ENCODE measurements around the gene GIGYF2. TPM values are rescaled to one million over a fixed set of nuclear protein-coding genes. Genes with fewer than 3 reads are reported as not detected.

Gene GIGYF2
- polyA plus RNA-seq, 1 donor from 2014 or later, result 52.6 TPM

DNA sequence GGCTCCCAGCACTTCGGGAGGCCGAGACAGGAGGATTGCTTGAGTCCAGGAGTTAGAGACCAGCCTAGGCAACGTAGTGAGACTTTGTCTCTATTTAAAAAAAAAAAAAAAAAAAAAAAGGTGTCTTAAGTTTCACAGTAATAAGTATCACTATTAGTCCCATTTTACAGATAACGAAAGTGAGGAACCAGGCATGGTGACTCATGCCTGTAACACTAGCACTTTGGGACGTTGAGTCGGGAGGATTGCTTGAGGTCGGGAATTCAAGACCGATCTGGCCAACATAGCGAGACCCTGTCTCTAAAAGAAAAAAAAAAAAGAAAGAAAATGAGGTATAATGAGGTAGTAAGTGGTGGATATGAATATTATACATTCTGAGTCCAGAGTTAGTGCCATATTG lies 76.7 kb downstream of the GIGYF2 start:
- peaks cover 8% of the 10 kb centered on the region for H3K36me3 ChIP-seq (ENCODE audit: insufficient read depth, low read length)
- H3K9me3 ChIP-seq (ENCODE audit: low read length), result no peaks in the 10 kb centered on the region
- H3F3A ChIP-seq (ENCODE audit: insufficient read depth, low read length, poor library complexity, severe bottlenecking), result no peaks in the 10 kb centered on the region
- TF ChIP-seq EP300 (conservative IDR thresholded peaks at IDR 0.05; ENCODE audit: poor library complexity, severe bottlenecking), result no peak
- TF ChIP-seq, protein P1, sequence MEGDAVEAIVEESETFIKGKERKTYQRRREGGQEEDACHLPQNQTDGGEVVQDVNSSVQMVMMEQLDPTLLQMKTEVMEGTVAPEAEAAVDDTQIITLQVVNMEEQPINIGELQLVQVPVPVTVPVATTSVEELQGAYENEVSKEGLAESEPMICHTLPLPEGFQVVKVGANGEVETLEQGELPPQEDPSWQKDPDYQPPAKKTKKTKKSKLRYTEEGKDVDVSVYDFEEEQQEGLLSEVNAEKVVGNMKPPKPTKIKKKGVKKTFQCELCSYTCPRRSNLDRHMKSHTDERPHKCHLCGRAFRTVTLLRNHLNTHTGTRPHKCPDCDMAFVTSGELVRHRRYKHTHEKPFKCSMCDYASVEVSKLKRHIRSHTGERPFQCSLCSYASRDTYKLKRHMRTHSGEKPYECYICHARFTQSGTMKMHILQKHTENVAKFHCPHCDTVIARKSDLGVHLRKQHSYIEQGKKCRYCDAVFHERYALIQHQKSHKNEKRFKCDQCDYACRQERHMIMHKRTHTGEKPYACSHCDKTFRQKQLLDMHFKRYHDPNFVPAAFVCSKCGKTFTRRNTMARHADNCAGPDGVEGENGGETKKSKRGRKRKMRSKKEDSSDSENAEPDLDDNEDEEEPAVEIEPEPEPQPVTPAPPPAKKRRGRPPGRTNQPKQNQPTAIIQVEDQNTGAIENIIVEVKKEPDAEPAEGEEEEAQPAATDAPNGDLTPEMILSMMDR (IDR thresholded peaks at IDR 0.05; ENCODE audit: poor library complexity, severe bottlenecking), result no peak
- no peak for TF ChIP-seq TAF1 (IDR thresholded peaks at IDR 0.05; ENCODE audit: low read depth)
- TF ChIP-seq MXI1 (conservative IDR thresholded peaks at IDR 0.05; ENCODE audit: poor library complexity, severe bottlenecking), result no peak
- no peak for TF ChIP-seq SMC3 (conservative IDR thresholded peaks at IDR 0.05; ENCODE audit: poor library complexity)
- TF ChIP-seq EZH2 (IDR thresholded peaks at IDR 0.05; ENCODE audit: borderline replicate concordance, insufficient read depth, low read length, poor library complexity, severe bottlenecking), result no peak
- TF ChIP-seq, protein P2, sequence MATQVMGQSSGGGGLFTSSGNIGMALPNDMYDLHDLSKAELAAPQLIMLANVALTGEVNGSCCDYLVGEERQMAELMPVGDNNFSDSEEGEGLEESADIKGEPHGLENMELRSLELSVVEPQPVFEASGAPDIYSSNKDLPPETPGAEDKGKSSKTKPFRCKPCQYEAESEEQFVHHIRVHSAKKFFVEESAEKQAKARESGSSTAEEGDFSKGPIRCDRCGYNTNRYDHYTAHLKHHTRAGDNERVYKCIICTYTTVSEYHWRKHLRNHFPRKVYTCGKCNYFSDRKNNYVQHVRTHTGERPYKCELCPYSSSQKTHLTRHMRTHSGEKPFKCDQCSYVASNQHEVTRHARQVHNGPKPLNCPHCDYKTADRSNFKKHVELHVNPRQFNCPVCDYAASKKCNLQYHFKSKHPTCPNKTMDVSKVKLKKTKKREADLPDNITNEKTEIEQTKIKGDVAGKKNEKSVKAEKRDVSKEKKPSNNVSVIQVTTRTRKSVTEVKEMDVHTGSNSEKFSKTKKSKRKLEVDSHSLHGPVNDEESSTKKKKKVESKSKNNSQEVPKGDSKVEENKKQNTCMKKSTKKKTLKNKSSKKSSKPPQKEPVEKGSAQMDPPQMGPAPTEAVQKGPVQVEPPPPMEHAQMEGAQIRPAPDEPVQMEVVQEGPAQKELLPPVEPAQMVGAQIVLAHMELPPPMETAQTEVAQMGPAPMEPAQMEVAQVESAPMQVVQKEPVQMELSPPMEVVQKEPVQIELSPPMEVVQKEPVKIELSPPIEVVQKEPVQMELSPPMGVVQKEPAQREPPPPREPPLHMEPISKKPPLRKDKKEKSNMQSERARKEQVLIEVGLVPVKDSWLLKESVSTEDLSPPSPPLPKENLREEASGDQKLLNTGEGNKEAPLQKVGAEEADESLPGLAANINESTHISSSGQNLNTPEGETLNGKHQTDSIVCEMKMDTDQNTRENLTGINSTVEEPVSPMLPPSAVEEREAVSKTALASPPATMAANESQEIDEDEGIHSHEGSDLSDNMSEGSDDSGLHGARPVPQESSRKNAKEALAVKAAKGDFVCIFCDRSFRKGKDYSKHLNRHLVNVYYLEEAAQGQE (IDR thresholded peaks at IDR 0.05; ENCODE audit: borderline replicate concordance), result no peak
- no peak for TF ChIP-seq POLR2AphosphoS5 (IDR thresholded peaks at IDR 0.05)
- TF ChIP-seq RAD21 (conservative IDR thresholded peaks at IDR 0.05), result no peak
- no peaks in the 10 kb centered on the region for H3K9me2 ChIP-seq (ENCODE audit: insufficient read depth, low read length)
- H3K27me3 ChIP-seq (ENCODE audit: insufficient read depth, low read depth, low read length), result no peaks in the 10 kb centered on the region
- H3K4me3 ChIP-seq (ENCODE audit: low read length), result no peak overlapping the region
- no peak overlapping the region for H3K9ac ChIP-seq (ENCODE audit: low read length)
- no peaks in the 10 kb centered on the region for H4K20me1 ChIP-seq (ENCODE audit: insufficient read depth)
- H2AFZ ChIP-seq (ENCODE audit: low read depth, low read length), result no peak overlapping the region
- no peak overlapping the region for H3K4me2 ChIP-seq (ENCODE audit: low read length)
- H3K79me2 ChIP-seq (replicated peaks; ENCODE audit: insufficient read depth, low read length), result peaks cover 3% of the 10 kb centered on the region
- no peak overlapping the region for H3K27ac ChIP-seq (ENCODE audit: low read length)

DNA sequence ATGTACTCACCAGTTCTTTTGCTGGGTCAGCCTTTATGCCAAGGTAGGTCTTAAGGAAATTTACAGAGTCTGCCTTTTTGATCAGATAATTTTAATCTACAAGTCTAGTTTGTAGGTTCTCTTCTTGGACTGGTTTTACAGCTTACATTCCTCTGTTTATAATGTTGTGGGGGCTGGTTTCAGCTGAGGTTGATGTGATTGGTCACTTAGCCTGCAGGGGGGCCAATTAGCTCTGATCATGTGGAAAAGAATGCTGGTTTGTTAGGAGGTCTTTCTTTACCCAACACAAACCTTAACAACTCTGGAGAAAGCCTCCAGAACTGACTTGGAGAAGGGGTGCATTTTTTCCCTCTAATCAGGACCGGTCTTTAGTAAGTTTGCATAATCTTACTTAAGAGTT lies 79.3 kb downstream of the GIGYF2 start, which contains the start of gene KCNJ13:
KCNJ13 (minus strand) TSS at position 131 of the 400 bp plus-strand sequence. CDS start 5,203 bp downstream, outside the sequence.
- H3K4me2 ChIP-seq (ENCODE audit: low read length), result no peak within 1 kb of the TSS
- H2AFZ ChIP-seq (ENCODE audit: low read depth, low read length), result no peak within 1 kb of the TSS
- no peaks in the 10 kb centered on the region for H4K20me1 ChIP-seq (ENCODE audit: insufficient read depth)
- TF ChIP-seq, protein P1 (IDR thresholded peaks at IDR 0.05; ENCODE audit: poor library complexity, severe bottlenecking), result no peak
- TF ChIP-seq EP300 (conservative IDR thresholded peaks at IDR 0.05; ENCODE audit: poor library complexity, severe bottlenecking), result no peak
- TF ChIP-seq EZH2 (IDR thresholded peaks at IDR 0.05; ENCODE audit: borderline replicate concordance, insufficient read depth, low read length, poor library complexity, severe bottlenecking), result no peak
- no peak for TF ChIP-seq TAF1 (IDR thresholded peaks at IDR 0.05; ENCODE audit: low read depth)
- TF ChIP-seq SMC3 (conservative IDR thresholded peaks at IDR 0.05; ENCODE audit: poor library complexity), result no peak
- TF ChIP-seq, protein P2 (IDR thresholded peaks at IDR 0.05; ENCODE audit: borderline replicate concordance), result no peak
- TF ChIP-seq MXI1 (conservative IDR thresholded peaks at IDR 0.05; ENCODE audit: poor library complexity, severe bottlenecking), result no peak
- no peak for TF ChIP-seq RAD21 (conservative IDR thresholded peaks at IDR 0.05)
- no peak for TF ChIP-seq POLR2AphosphoS5 (IDR thresholded peaks at IDR 0.05)
- no peak within 1 kb of the TSS for H3K4me3 ChIP-seq (ENCODE audit: low read length)
- H3K27me3 ChIP-seq (ENCODE audit: insufficient read depth, low read depth, low read length), result no peaks in the 10 kb centered on the region
- H3K9me2 ChIP-seq (ENCODE audit: insufficient read depth, low read length), result no peaks in the 10 kb centered on the region
- H3K79me2 ChIP-seq (replicated peaks; ENCODE audit: insufficient read depth, low read length), result peaks cover 3% of the 10 kb centered on the region
- H3K9ac ChIP-seq (ENCODE audit: low read length), result no peak within 1 kb of the TSS
- peaks cover 1% of the 10 kb centered on the region for H3K36me3 ChIP-seq (ENCODE audit: insufficient read depth, low read length)
- no peaks in the 10 kb centered on the region for H3F3A ChIP-seq (ENCODE audit: insufficient read depth, low read length, poor library complexity, severe bottlenecking)
- no peaks in the 10 kb centered on the region for H3K9me3 ChIP-seq (ENCODE audit: low read length)
- no peak within 1 kb of the TSS for H3K27ac ChIP-seq (ENCODE audit: low read length)

Data from neural cell (in vitro differentiated cells).